Skeletal muscle tissue (tissue), 4 donors: ENCODE measurements around the gene SGCA. TPM values are rescaled to one million over a fixed set of nuclear protein-coding genes. Genes with fewer than 3 reads are reported as not detected.
A peak's percentile ranks its signal among the peaks of the same experiment; 100 is the strongest.

ENCODE experiments used
- H3K27ac ChIP-seq: one replicate; pipeline ENCODE4 v1.7.0; 2013; ENCODE audit warnings: mild to moderate bottlenecking, low read depth, low read length, inconsistent platforms
- H3K27me3 ChIP-seq, 3 donors: one replicate each; pipeline ENCODE4 v1.7.0; 2013; ENCODE audit warnings: low read length in 3 of 3; ENCODE audit not compliant: control insufficient read depth in 3 of 3, insufficient read depth in 3 of 3
- H3K36me3 ChIP-seq, 3 donors: one replicate each; pipeline ENCODE4 v1.7.0; 2013; ENCODE audit warnings: low read length in 3 of 3; ENCODE audit not compliant: control insufficient read depth in 3 of 3, insufficient read depth in 3 of 3
- H3K4me1 ChIP-seq, 3 donors: one replicate each; pipeline ENCODE4 v1.7.0; 2013; ENCODE audit warnings: low read length in 3 of 3, mild to moderate bottlenecking in 3 of 3; ENCODE audit not compliant: control insufficient read depth in 3 of 3, insufficient read depth in 3 of 3
- H3K4me3 ChIP-seq, 3 donors: one replicate each; pipeline ENCODE4 v1.7.0; 2013; ENCODE audit warnings: low read length in 3 of 3
- H3K9ac ChIP-seq, 3 donors: one replicate each; pipeline ENCODE4 v1.7.0; 2013; ENCODE audit warnings: low read length in 3 of 3, mild to moderate bottlenecking in 3 of 3, moderate library complexity in 2 of 3, low read depth in 1 of 3
- H3K9me3 ChIP-seq, 3 donors: one replicate each; pipeline ENCODE4 v1.7.0; 2013; ENCODE audit warnings: low read length in 3 of 3; ENCODE audit not compliant: control insufficient read depth in 3 of 3
- total RNA-seq: library from RNA; depleted of rRNA; stranded (reverse); fragments of >200 nt; gene quantifications from one replicate; pipeline ENCODE4 v1.2.3, GENCODE V29; 2014
- donor health status: Osteomylitis.

The SGCA gene
- total RNA-seq, 1 donor from 2014 or later, result 158 TPM

GRCh38 chr17:50173335-50173941, 7.6 kb downstream of the SGCA start:
- peak overlapping the region in 1 of 3 donors; percentile 13 for H3K4me3 ChIP-seq
- H3K27ac ChIP-seq, result peak overlapping the region; percentile 73
- peak overlapping the region; percentile 15 to 69 (median 18) for H3K9ac ChIP-seq
- no peaks in the 10 kb centered on the region for H3K27me3 ChIP-seq
- H3K4me1 ChIP-seq, result peaks cover 73 to 87% (median 83%) of the 10 kb centered on the region in 3 donors
- H3K36me3 ChIP-seq, result peaks cover 36 to 54% (median 48%) of the 10 kb centered on the region in 3 donors
- H3K9me3 ChIP-seq, result no peaks in the 10 kb centered on the region

DNA sequence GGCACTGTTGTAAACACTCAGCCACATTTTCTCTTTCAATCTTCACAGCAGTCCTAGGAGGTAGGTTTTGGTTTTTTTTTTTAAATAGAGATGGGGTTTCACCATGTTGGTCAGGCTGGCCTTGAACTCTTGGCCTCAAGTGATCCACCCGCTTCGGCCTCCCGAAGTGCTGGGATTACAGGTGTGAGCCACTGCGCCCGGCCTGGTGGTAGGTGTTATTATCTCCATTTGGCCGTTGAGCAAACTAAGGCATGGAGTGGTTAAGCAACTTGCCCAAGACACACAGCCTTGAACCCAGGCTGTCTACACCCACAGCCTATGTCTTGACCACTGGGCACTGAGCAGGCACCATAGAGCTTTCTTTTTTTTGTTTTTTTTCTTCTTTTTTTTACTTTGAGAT, 8.6 kb downstream of the SGCA start:
- Histone ChIP-seq H3K4me1 (peaks cover 67 to 85% (median 77%) of the 10 kb centered on the region in 3 donors), H3K27me3 (no peaks in the 10 kb centered on the region), H3K9ac (no peak overlapping the region), H3K27ac (no peak overlapping the region), H3K36me3 (peaks cover 31 to 44% (median 39%) of the 10 kb centered on the region in 3 donors), H3K9me3 (no peaks in the 10 kb centered on the region), H3K4me3 (no peak overlapping the region)

DNA sequence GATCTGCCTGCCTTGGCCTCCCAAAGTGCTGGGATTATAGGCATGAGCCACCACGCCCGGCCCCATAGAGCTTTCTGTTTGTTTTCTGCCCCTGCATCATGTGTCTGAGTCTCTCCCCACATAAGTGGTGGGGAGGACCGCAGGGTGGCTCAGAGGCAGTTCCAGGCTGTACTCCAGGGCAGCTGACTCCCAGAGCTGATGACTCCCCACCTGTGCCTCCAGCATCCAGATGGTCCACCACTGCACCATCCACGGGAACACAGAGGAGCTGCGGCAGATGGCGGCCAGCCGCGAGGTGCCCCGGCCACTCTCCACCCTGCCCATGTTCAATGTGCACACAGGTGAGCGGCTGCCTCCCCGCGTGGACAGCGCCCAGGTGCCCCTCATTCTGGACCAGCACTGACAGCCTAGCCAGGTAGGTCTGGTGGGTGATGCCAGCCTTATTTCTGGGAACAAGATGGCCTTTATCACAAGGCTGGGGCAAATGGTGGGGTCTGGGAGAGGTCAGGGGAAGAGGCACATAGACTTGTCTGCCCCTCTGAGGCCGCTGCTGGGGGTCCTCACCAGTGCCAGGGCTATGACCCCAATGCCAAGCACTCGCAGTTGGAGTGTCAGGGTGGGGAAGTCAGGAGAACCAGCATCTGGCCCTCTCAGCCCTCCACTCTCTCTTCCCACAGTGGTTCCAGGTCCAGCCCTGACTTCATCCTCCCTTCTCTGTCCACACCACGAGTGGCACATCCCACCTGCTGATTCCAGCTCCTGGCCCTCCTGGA, 9.4 kb downstream of the SGCA start:
- Histone ChIP-seq H3K4me3 (no peak overlapping the region), H3K4me1 (peaks cover 59 to 77% (median 69%) of the 10 kb centered on the region in 3 donors), H3K9ac (peak overlapping the region in 2 of 3 donors; percentile 3 to 40), H3K36me3 (peaks cover 24 to 36% (median 32%) of the 10 kb centered on the region in 3 donors), H3K27ac (peak overlapping the region; percentile 36), H3K27me3 (no peaks in the 10 kb centered on the region), H3K9me3 (no peaks in the 10 kb centered on the region)

DNA sequence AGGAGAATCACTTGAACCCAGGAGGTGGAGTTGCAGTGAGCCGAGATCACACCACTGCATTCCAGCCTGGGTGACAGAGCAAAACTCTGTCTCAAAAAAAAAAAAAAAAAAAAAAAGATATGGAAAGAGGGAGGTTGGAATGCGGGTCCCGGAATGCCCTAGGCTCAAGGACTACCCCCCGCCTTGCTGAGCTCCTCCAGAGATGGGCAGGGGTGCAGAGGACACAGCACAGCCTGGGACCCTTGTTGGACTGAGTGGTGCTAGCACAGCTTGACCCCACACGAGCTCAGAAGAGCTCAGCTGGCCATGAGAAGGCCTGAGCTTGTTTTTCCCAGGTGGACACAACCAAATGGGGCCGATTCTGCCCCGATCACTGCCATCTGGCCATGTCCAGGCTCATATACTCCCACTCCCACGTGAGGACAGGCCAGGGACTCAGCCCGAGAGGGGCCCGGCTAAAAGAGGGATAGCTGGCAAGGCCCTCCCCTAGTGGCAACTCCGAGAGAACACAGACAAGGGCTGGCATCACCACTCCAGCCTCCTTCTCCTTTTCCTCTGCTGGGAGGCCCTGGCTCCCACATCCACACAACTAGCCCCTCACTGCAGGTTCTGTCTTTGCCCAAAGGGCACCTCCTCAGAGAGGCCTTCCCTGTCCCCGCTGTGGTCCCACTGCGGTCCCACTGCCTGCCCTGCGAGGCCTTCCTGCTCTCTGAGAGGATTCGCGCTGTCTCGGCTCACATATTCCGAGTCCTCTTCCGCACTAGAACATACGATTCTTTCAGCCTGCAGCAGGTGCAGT, 11.0 kb downstream of the SGCA start:
- Histone ChIP-seq H3K9ac (peak overlapping the region; percentile 14 to 80 (median 40)), H3K36me3 (peaks cover 18 to 25% (median 21%) of the 10 kb centered on the region in 3 donors), H3K27me3 (no peaks in the 10 kb centered on the region), H3K27ac (peak overlapping the region; percentile 73), H3K9me3 (no peaks in the 10 kb centered on the region), H3K4me1 (peaks cover 44 to 62% (median 58%) of the 10 kb centered on the region in 3 donors), H3K4me3 (peak overlapping the region in 1 of 3 donors; percentile 9)

DNA sequence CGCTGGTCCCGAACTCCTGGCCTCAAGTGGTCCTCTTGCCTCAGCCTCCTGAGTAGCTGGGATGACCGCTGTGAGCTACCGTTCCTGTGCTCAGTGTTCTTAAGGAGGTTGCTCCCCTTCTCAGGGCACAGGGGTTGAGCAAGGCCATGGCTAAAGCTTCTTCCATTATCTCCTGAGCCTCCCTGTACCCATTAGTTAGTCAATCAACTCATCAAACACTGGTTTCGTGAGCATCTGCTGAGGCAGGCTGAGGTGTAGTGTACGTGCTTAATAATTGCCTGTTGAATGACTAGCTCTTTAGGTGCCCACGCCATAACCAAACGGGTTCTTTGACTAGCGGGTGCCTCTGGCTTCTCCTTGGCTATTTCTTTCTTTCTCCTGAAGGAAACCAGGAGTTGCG, 11.7 kb downstream of the SGCA start:
- peaks cover 39 to 54% (median 51%) of the 10 kb centered on the region in 3 donors for H3K4me1 ChIP-seq
- no peaks in the 10 kb centered on the region for H3K27me3 ChIP-seq
- peak overlapping the region; percentile 14 to 80 (median 40) for H3K9ac ChIP-seq
- peak overlapping the region; percentile 73 for H3K27ac ChIP-seq
- H3K36me3 ChIP-seq, result peaks cover 16 to 20% (median 17%) of the 10 kb centered on the region in 3 donors
- H3K9me3 ChIP-seq, result no peaks in the 10 kb centered on the region
- H3K4me3 ChIP-seq, result peak overlapping the region; percentile 9 to 52 (median 45)

- no peaks in the 10 kb centered on the region for H3K27me3 ChIP-seq
- H3K4me1 ChIP-seq, result peaks cover 36 to 50% (median 47%) of the 10 kb centered on the region in 3 donors
- H3K4me3 ChIP-seq, result peak overlapping the region; percentile 9 to 52 (median 45)
- peak overlapping the region; percentile 20 to 80 (median 40) for H3K9ac ChIP-seq
- H3K27ac ChIP-seq, result peak overlapping the region; percentile 73
- no peaks in the 10 kb centered on the region for H3K9me3 ChIP-seq
- H3K36me3 ChIP-seq, result peaks cover 15 to 18% (median 17%) of the 10 kb centered on the region in 3 donors
These were observed 12.4 kb downstream of the SGCA start for GRCh38 chr17:50177983-50178834.

GRCh38 chr17:50180111-50180510, 14.3 kb downstream of the SGCA start:
- H3K4me3 ChIP-seq, result no peak overlapping the region
- H3K4me1 ChIP-seq, result peaks cover 29 to 44% (median 39%) of the 10 kb centered on the region in 3 donors
- no peak overlapping the region for H3K9ac ChIP-seq
- no peaks in the 10 kb centered on the region for H3K27me3 ChIP-seq
- peaks cover 8 to 11% (median 9%) of the 10 kb centered on the region in 3 donors for H3K36me3 ChIP-seq
- H3K9me3 ChIP-seq, result no peaks in the 10 kb centered on the region
- no peak overlapping the region for H3K27ac ChIP-seq

DNA sequence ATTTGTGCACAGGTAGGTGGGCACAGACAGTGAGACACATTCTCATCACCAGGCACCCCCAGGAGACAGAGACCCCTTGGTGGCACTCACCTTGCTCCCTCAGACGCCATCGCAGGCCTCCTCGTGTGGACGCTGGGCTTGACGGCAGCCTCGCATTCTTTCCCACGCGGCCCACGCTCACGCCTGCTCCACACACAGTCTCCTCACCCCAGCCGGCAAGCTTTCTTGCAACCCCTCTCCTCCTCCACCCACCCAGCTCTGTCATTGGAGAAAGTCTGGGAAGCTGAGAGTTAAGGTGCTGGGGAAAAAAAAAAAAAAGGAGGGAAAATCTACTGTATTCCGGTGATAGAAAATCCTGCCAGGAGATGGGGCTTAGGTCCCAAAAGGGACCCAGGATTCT, 14.8 kb downstream of the SGCA start:
- Histone ChIP-seq H3K27ac (no peak overlapping the region), H3K4me3 (no peak overlapping the region), H3K9ac (no peak overlapping the region), H3K4me1 (peaks cover 29 to 39% (median 34%) of the 10 kb centered on the region in 3 donors), H3K27me3 (no peaks in the 10 kb centered on the region), H3K36me3 (peaks cover 3 to 6% (median 6%) of the 10 kb centered on the region in 3 donors), H3K9me3 (no peaks in the 10 kb centered on the region)

- no peak overlapping the region for H3K4me3 ChIP-seq
- no peaks in the 10 kb centered on the region for H3K9me3 ChIP-seq
- no peak overlapping the region for H3K9ac ChIP-seq
- no peaks in the 10 kb centered on the region for H3K27me3 ChIP-seq
- H3K27ac ChIP-seq, result no peak overlapping the region
- peaks cover 0 to 5% (median 2%) of the 10 kb centered on the region in 3 donors for H3K36me3 ChIP-seq
- H3K4me1 ChIP-seq, result peaks cover 25 to 34% (median 29%) of the 10 kb centered on the region in 3 donors
These were observed 15.3 kb downstream of the SGCA start for GRCh38 chr17:50181144-50181543.
